HG02943 (cell line): ENCODE measurements around the gene HS6ST2.

ENCODE experiments used
- ATAC-seq: cut with Tn5 transposase; IDR thresholded peaks from one replicate; pipeline ENCODE4 v1.9.1; 2021; ENCODE audit warnings: mild to moderate bottlenecking, low read depth, moderate library complexity; ENCODE audit not compliant: unreplicated experiment

The HS6ST2 gene

DNA sequence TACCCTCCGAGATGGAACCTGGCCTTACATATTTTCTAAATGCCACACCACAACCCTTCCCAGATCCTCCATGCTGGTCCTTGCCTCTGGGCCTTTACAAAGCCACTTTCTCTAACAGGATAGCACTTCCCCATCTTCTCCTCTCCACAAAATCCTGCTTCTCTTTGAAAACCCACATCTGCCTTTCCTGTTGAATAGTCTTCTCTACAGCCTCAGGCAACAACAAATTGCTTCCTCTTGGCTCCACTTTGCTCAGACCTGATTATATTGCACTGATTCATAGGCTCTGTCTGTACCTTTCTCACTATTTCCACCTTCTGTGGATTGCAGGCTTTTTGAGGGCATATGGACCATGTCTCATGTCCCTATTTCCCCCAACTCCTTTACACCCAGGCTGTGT lies 265.9 kb downstream of the HS6ST2 start:
- ATAC-seq: no peak

DNA sequence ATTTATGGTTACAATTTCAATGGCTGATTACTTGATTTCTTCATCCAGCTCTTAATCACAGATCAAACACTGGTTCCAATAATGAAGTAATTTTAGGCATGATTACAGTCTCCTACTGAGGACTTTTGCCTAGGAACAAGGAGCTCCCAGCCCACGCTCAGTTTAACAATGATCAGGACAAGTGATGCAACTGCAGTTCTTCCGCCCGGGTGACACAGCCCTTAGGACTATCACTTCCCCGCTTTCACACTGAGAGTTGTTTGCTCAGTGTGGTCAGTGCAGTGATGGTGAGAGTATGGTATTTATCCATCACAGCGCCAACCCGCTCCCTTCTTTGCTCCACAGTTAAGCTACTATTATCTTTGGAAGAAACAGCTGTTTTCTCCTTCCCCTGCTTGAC lies 266.4 kb downstream of the HS6ST2 start:
- no peak for ATAC-seq

DNA sequence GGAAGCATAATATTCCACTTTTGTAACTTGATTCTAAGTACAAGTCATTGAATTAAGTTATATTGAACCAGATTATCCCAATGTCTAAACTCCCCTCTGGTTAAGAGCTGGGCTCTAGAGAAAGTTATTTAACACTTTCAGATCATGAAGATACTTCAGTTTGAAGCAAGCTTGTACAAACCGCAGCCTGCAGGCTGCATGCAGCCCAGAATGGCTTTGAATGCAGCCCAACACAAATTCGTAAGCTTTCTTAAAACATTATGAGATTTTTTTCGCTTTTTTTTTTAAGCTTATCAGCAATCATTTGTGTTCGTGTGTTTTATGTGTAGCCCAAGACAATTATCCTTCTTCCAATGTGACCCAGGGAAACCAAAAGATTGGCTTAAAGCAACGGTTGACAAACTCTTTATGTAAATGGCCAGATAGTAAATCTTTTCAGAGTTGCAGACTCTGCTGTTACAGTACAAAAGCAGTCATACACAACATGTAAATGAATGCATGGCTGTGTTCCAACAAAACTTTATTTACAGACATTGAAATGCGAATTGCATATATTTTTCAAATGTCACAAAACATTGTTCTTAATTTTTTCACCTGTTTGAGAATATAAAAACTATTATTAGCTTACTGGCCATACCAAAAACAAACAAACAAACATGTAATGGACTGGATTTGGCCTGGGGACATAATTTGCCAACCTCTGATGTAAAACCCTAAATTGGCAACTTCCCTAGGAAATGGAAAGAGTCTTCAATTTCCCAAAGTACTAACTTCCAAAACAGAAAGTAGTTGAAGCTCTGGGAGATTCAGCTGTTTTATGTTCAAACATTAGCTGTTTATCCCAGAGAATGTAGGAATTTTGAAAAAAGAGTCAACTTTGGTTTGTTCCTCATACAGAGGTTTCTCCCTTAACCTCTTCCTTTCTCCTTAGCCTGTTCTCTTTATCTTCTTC lies 268.5 kb downstream of the HS6ST2 start:
- no peak for ATAC-seq

- ATAC-seq: no peak
Measured at GRCh38 chrX:132685276-132685675, 273.2 kb downstream of the HS6ST2 start.

- no peak for ATAC-seq
Measured at GRCh38 chrX:132677233-132677716, 281.2 kb downstream of the HS6ST2 start.

DNA sequence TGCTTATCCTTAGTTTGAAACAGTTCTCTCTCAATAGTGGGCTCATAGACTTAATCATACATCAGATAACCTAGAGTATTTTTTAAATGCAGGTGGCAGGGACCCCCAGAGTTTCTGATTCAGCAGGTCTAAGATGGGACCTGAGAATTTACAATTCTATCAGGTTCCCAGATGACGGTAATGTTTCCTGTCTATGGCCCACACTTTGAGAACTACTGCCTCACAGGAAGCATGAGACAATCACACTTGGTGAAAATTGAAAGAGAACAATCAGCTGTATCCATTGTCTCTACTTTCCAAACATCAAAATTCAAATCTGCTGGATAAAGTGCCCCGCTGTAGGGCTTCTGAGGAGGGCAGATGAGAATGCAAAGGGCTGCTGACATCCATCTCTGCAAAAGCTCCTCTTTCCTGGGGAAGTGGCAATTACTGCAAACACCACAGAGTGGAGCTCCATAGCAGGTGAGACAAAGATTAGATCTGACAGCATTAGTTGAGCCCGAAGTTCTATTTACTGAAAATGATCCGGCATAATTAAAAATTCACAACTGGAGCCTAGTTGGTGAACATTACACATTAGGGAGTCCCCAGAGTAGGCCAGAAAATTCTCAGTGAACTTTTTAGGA lies 281.8 kb downstream of the HS6ST2 start:
- ATAC-seq: no peak

- no peak for ATAC-seq
Measured at GRCh38 chrX:132676102-132676501, 282.3 kb downstream of the HS6ST2 start.

GRCh38 chrX:132673331-132673730 lies 285.1 kb downstream of the HS6ST2 start:
- no peak for ATAC-seq

GRCh38 chrX:132671229-132671641 lies 287.2 kb downstream of the HS6ST2 start:
- no peak for ATAC-seq

DNA sequence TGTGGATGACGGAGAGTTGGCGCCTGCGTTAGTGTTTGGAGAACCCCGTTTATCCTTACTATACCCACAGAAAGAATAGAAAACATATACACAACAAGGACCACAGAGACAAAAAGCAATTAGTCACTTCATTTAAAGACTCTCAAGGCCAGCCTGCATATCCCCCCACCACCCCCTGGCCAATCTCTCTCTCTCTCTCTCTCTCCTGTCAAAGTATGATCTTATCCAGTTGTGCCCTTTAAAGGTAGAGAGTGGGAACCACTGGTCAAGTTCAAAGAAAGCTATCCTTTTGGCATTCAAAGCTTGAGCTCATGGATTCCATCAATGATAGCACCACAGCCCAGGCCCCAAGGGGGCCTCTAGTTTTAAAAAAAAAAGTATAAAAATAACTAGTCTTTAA lies 289.3 kb downstream of the HS6ST2 start:
- no peak for ATAC-seq

- ATAC-seq: no peak
Measured at GRCh38 chrX:132668178-132668577, 290.3 kb downstream of the HS6ST2 start.

GRCh38 chrX:132665676-132666075 lies 292.8 kb downstream of the HS6ST2 start:
- ATAC-seq: no peak

- no peak for ATAC-seq
Measured at GRCh38 chrX:132664273-132664672, 294.2 kb downstream of the HS6ST2 start.

GRCh38 chrX:132662844-132663243 lies 295.6 kb downstream of the HS6ST2 start:
- ATAC-seq: no peak

DNA sequence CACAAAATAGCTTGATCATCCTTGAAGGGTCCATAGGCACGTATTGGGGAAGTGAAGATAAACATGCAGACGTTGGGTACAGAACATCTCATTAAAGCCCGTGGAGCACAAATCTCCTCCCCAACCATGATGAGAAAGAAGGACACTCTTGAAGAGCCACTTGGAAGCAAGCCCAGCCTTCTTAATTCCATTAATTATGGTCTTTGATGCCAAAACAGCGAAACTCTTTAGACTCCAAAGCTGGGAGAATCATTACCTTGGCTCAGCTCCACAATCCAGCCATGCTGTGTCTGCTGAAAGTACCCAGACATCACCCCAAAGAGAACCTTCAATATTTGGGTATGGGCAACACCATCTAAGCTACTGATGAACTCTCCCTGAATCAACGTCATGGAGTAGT lies 300.6 kb downstream of the HS6ST2 start:
- ATAC-seq: no peak

- no peak for ATAC-seq
Measured at GRCh38 chrX:132652871-132653270, 305.6 kb downstream of the HS6ST2 start.

DNA sequence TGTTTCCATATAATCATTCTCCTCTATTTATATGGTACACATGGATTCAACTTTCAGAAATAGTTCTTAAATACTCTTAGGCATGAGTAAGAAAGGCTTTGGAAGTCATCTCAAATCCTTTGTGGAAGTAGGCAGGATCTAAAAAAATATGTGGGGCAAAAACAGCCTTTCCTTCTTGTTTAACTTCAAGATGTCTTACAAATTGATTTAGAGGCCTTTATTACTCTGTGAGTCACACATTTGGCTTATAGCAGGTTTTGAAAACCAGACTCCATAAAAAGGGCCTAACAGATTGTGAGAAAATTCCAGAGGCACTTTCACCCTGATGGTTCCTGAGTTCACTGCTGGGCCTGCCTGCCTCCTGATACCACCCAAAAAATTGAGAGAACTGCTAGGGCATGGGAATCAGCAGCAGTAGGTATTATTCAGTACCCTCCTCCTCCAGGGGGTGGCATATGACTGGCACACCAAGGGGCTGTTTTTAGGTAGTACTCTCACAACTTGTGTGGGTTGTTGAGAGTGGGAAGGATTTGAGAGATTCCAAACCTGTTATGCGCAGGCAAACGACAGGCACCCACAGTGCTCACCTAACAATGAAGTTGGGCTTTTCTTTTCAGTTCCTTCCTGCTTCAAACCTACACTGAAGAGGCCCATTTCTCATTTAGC lies 306.9 kb downstream of the HS6ST2 start:
- no peak for ATAC-seq

- ATAC-seq: no peak
Measured at GRCh38 chrX:132648895-132649294, 309.5 kb downstream of the HS6ST2 start.

GRCh38 chrX:132639446-132639845 lies 319.0 kb downstream of the HS6ST2 start:
- ATAC-seq: no peak

- no peak for ATAC-seq
Measured at GRCh38 chrX:132638313-132638712, 320.1 kb downstream of the HS6ST2 start.

GRCh38 chrX:132636080-132636479 lies 322.3 kb downstream of the HS6ST2 start:
- ATAC-seq: no peak
